ENCODE data around the gene C2orf68. TPM values are rescaled to one million over a fixed set of nuclear protein-coding genes. Genes with fewer than 3 reads are reported as not detected.
"Not testable (repeated sequence)": the region's sequence is repeated elsewhere in the genome, so short reads cannot be mapped to it uniquely, and the experiment has no call there.

The C2orf68 gene
- polyA plus RNA-seq, 4 donors = 55.2 to 83.3 (median 69.6) TPM

DNA sequence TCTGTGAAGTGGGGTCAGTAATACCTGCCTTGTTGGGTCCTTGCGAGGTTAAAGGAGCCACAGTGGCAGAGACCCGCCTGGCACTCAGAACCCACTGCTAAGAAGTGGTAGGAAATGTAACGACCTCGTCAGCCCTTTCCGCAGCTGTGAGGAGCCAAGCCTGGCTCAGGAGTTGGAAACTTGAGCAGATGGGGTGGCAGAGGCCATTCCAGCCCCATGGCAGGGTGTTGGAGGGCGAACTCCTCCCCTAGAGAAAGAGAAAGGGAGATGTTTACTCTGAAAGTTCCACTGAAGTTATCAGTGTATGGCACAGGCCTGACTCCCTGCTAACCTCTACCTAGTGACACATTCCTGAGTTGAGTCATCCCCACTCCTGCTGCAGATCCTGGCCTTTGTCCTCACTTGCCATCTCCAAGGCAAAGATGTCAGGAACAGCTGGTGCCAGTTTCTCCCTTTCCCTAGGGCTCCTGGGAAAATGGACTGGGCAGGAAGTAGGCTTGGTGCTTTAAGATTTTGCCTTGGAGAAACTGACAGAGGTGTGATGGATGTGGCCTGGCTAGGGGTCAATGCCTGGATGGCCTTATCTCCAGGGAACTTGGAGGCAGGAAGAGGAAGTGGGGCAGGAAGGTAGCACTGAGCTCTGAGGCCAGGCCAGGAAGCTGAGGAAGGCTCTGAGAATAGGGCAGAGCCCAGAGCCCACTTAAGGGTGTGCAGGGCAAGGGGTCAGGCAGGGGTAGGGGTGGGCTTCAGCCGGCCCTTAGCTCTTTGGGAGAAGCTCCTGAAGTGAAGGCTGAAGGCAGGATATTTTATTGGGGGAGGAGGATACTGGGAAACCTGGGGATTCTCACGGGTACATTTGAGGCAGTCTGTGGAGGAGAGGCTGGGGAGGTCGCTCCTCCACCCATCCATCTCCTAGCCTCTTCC lies 26.7 kb downstream of the C2orf68 start:
- DNase-seq (ENCODE audit: low read depth in 4 of 4, low spot score in 2 of 4) = no peak

DNA sequence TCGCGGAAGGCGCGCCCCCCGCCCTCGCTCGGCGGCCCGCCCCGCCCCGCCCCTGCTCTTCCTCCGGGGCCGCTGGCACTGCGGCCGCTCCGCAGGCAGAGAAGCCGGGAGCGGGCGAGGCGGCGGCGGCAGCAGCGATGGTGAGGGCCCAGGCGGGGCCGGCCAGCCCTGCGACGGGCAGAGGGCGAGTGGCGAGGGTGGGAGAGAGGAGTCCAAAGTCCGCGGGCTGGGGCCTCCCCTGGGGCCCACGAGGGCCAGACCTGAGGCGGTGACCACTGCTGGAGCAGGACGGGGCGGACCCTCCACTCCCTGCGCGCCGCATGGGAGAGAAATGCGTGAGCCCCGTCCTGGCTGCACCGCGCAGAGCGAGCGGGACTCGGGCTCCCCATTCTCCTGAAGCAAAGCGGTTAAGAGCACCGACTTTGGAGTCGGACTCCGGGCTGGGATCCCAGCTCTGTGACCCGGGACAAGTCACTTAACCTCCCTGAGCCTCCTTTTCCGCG lies 27.5 kb downstream of the C2orf68 start, which contains the start of gene VAMP5:
Gene VAMP5 (plus strand): TSS at position 78 of the 503 bp plus-strand sequence. CDS start 60 bp downstream, at position 138.
- DNase-seq (ENCODE audit: low read depth in 4 of 4, low spot score in 2 of 4) = no peak

DNA sequence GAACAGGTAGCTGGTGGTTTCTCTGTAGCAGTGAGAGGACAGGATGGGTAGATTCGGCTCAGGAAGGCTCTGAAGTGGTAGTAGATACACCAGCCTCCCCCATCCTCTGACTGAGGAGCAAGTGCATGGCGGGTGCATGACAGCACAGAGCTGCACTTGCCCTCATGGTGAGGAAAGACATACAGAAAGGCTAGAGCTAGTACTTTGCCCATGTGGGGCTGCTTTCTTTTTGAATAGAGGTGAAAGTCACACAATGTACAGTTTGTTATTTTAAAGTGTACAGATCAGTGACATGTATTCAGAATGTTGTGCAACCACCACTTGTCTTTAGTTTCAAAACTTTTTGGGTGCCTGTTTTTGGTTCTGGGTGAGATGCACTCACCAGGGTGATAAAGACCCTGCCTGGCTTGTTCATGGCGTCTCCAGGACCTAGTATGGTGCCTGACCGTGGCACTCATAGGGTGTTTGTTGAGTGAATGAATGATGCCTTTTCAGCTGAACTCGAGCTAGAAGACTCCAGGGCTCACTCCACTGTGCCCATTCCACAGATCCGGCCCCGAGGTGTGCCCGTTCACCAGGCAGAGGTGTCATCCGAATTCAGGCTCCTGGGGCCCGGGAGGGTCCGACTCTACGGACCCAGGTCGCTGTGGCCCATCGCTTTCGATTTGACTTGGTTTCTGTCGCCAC lies 28.1 kb downstream of the C2orf68 start:
- no peak for DNase-seq (ENCODE audit: low read depth in 4 of 4, low spot score in 2 of 4)

DNA sequence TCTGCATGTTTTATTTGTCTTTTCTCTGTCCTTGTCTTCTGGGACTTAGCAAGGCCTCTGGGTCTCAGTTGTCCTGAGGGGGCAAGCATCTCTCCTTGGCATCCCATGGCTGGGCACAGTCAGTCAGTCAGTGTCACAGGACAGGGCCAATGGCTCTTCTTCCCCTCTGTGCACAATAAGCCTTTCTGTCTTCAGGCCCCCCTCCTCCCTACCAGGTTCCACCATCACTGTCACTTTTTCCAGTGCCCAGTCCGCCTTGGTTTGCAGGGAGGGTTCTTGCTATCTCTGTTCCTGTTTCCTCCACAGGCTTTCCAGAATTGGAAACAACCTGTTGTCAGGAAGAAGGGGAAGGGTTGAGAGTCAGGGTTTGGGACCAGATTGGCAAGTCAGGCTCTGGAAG lies 29.4 kb downstream of the C2orf68 start:
- DNase-seq (ENCODE audit: low read depth in 4 of 4, low spot score in 2 of 4) = no peak

DNA sequence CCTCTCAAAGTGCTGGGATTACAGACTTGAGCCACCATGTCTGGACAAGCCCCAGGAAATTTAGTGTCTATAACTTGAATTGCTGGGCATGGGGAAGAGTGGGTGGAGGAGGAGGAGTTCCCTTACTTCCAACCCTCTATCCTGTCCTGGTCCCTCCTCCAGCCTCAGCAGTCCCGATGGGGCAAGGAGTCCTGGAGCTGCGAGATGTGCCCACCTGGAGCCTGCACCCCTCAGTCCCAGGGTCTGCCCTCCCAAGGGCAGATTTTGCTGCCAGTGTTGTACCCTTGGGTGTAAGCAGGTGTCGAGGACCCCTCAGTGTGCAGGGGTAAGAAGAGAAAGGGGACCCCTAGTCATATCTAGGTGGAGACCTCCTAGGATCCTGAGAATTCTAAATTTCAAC lies 31.7 kb downstream of the C2orf68 start:
- DNase-seq (ENCODE audit: low read depth in 4 of 4, low spot score in 2 of 4) = no peak

DNA sequence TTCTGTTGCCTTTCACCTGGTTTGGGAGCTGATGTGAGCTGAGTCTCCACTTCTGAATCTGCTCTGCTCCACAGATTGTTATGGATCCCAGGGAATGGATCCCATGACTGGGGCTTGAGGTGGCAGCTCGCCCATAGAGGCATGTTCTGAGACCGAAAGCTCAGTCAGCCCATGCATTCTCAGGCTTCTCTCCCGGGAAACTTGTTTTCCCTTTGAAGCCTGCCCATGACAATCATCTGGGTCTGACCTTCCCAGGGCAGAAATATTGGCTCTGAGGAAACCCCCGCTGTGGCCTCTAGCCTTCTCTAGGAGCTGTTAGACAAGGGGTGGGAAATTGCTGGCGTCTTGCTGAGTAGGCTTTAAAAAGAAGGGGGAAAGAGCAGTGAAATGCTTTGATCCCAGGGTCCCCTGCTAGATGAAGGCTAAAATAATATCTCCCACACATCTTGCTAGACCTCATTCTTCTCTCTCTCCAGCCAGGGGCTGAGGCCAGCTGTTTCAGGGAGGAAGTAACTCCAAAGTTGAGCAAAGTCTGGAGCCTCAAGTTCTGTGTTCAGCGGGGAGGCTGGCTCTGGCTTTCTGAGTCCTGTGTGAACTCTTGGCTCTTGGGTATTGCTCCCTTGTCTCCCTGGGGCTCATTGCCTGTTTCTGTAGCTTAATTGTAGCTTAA lies 32.5 kb downstream of the C2orf68 start:
- no peak for DNase-seq (ENCODE audit: low read depth in 4 of 4, low spot score in 2 of 4)

DNA sequence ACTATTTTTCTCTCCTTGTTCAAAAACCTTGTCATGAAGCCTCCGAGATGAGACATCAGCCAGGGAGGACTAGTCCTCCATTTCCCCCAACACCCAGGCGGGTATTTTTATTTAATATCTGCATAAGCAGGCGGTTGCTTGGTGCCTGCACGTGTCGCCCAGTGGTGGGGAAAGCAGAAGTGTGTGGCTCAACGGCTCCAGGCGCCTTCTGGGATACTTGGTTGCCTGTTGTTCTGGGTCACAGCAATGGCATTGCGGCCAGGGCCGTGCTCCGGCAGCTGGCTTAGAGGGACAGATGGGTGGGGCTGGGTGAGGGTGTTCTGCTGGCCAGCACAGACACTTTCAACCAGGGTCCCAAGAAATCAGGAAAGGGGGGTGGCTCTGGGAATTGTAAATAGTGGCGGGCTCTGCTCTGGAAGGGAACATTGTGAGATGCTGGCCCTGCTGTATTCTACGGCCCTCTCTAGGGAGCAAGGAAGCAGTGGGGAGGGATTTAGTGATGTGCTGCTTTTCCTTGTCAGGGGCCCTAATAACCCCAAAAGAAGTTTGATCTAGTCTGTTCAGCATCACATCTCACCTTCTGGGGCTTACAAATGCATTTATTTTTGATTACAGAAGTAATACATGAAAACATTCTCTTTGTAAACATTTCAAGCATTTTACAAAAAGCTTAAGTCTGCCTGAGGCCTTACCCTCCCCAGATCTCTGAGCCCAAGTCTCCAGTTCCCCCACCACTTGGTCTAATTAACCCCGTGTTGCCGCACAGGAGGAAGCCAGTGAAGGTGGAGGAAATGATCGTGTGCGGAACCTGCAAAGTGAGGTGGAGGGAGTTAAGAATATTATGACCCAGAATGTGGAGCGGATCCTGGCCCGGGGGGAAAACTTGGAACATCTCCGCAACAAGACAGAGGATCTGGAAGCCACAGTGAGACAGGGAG lies 33.4 kb downstream of the C2orf68 start:
- no peak for DNase-seq (ENCODE audit: low read depth in 4 of 4, low spot score in 2 of 4)

DNA sequence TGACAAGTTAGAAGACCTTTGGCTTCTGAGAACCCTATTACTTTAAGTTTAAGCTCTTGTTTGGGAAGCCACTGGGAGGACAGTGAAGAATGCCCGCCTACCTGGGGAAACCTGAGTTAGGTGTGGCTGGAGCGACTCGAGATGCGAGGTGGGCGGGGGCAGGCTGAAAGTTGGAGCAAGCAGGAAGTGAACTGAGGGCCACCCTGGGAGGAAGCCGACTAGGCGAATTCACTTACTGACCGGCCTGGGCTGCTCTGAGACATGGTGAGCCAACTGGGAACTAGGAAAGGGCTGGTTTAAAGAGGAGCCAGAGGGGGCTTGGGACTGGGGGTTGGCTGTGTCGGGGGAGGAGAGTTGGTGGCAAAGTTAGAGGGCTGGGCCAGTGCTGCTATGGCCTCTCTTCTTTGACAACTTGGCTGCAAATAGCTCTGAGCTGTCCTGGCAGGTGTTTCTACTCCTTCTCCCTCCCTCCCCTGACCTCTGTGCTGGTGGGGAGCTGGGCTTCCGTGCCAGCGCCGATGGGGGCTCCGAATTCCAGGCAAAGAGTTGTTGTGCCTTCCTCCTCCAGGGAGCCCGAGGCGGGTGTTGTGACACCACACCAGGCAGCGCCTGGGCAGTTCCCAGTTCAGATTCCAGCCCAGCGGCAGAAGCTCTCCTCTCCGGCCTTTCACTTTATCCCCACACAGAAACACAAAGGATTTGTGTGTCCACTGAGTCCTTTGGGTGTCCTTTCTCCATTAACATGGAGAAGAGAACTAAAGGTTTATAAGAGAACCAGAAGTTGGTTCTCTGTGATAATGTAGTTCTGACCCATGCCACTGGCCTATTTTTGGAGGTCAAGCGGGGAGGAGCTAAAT lies 34.3 kb downstream of the C2orf68 start, which contains the start of gene VAMP8:
Gene VAMP8 (plus strand): TSS at position 201 of the 857 bp plus-strand sequence. CDS start 61 bp downstream, at position 262.
- no peak for DNase-seq (ENCODE audit: low read depth in 4 of 4, low spot score in 2 of 4)

DNA sequence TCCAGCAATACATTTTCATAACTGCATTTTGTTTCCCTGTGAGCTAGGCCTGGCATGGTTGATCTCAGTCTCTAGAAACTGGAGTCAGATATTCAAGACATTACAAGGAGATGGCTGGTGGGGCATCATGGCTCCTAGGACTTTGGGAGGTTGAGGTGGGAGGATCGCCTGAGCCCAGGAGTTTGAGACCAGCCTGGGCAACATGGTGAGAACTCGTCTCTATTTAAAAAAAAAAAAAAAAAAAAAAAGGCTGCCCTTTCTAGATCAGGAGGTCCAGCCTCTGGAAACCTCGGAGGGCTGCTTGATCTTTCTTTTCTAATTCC lies 34.8 kb downstream of the C2orf68 start:
- no peak for DNase-seq (ENCODE audit: low read depth in 4 of 4, low spot score in 2 of 4)

DNA sequence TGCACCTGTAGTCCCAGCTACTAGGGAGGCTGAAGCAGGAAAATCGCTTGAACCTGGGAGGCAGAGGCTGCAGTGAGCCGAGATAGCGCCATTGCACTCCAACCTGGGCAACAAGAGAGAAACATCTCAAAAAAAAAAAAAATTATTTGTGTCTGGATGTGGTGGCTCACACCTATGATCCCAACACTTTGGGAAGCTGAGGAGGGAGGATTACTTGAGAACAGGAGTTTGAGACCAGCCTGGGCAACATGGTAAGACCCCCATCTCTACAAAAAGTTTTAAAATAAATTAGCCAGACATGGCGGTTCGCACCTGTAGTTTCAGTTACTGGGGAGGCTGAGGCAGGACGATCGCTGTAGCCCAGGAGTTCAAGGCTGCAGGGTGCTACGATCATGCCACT lies 36.1 kb downstream of the C2orf68 start:
- no peak for DNase-seq (ENCODE audit: low read depth in 4 of 4, low spot score in 2 of 4)

DNA sequence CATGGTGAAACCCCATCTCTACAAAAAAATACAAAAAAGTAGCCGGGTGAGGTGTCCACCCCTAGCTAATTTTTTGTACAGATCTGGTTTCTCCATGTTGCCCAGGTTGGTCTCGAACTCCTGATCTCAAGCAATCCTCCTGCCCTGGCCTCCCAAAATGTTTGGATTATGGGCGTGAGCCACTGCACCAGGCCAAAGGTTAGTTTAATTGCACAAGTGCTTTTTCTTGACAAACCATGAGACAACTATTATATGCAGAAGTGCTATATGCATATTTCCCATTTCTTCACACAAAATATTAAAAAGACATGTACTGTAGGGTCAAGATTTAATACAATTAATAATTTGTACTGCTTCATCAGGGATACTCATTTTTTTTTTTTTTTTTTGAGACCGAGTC lies 45.6 kb downstream of the C2orf68 start:
- no peak for DNase-seq (ENCODE audit: low read depth in 4 of 4, low spot score in 2 of 4)

DNA sequence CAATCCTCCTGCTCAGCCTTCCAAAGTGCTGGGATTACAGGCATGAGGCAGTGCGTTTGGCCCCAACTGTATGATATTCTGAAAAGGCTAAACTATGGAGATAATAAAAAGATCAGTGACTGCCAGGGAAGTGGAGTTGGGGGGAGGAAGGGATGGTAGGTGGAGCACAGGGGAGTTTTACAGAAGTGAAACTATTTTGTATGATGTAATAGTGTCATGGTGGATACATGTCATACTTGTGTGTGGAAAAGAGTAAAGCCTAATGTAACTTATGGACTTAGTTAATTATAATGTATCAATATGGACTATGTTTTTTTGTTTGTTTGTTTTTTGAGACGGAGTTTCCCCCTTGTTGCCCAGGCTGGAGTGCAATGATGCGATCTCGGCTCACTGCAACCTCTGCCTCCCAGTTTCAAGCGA lies 47.7 kb downstream of the C2orf68 start:
- no peak for DNase-seq (ENCODE audit: low read depth in 4 of 4, low spot score in 2 of 4)

DNA sequence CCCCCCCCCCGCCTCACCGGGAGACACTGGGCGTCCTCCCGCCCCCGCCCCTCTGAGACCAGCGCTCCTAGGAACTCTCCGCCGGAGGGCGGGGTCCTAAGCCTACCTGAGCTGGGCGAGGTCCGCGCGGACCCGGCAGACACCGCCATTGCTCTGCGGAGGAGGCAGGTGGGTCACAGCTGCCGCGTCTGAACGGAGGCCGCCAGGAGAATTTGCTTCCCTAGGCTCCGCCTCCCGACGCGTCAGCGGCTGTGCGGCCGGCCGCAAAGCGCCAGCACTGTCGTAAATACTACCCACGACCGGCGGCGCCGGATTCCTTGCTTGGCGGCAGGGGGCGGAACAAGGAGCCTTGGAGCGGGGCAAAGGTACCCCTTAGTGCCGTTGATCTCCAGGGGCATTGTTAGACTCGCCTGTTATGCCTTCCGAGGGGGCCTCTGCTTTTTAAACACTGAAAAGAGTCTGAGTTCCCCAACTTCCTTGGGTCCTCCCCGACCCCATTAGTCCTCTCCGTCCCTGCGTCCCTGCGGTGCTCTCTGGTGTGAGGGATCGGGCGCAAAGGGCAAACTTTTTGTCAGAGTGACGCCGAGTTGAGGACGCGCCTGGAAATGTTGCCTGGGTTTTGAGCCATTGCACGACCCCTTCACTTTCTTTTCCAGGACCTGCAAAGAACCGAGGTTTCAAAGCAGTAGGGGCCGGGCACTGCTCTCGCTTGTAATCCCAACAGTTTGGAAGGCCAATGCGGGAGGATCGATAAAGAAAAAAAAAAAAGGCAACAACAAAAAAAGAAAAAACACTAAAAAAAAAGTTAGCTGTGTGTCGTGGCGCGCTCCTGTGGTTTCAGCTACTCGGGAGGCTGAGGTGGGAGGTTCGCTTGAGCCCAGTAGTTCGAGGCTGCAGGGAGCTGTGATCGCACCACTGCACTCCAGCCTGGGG lies 50.3 kb downstream of the C2orf68 start, which contains the start of gene GGCX:
Gene GGCX (minus strand): TSS at position 214 of the 933 bp plus-strand sequence. CDS start 65 bp downstream, at position 149.
- peak in 3 of 4 donors; percentile 87 to 95 (median 91) for DNase-seq (ENCODE audit: low read depth in 4 of 4, low spot score in 2 of 4)

DNA sequence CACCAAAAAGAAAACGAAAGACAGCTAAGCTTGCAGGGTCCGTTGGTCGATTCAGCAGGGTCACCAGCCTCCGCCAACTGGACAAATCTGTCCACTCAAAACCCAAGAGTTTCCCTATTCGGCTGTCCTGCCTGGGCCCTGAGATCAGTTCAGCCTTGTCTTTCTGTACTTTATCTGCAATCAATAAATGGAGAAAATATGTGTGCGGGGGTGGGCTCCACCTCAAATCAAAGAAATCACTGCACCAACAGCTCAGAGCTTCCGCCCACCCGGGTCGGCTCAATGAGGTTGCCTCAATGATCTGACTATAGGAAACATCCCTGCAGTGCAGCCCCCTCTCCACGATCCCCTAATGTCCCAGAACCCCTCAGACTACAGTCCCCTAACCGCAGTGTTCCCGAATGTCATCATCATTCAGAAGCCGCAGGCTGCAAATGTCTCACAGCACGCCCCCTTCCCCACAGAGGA lies 51.0 kb downstream of the C2orf68 start:
- DNase-seq (ENCODE audit: low read depth in 4 of 4, low spot score in 2 of 4) = no peak

DNA sequence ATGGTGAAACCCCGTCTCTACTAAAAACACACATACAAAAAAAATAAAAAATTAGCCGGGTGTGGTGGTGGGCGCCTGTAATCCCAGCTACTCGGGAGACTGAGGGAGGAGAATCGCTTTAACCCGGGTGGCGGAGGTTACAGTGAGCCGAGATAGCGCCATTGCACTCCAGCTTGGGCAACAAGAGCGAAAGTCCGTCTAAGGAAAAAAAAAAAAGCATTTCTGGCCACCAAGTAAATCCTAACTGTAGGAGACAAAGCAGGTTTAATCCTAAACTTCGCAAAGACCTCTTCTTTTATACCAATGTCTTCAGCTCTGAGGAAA lies 51.5 kb downstream of the C2orf68 start:
- DNase-seq (ENCODE audit: low read depth in 4 of 4, low spot score in 2 of 4) = not testable (repeated sequence)

DNA sequence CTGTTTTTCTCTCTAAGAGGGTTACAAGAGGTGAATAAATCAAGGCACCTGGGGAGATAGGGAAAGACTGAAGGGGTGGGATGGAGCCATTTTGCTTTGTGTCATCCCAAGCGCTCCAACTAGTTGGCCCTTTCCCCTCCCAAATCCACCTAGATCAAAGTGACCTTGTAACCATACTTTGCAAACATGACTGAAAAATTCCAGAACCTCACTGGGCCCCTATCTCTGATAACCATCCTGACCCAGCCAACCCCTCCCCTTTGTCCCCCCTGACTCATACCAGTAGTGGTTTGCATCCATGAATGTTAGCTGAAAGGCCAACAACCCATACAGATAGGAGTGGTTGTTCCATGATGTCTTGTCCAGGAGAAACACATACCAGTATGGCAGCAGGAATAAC lies 53.7 kb downstream of the C2orf68 start:
- DNase-seq (ENCODE audit: low read depth in 4 of 4, low spot score in 2 of 4) = no peak

DNA sequence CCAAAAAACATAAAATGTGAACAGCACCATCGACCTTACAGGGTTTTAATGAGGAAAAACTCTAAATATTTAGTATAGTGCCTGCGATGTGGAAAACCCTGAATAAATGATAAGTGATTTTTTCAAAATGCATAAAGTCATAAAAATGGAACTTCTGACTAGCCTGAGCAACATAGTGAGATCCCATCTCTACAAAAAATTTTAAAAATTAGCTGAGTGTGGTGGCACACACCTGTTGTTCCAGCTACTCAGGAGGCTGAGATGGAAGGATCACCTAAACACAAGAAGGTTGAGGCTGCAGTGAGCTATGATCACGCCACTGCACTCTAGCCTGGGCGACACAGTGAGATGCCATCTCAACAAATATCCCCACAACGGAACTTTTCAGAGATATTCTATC lies 54.7 kb downstream of the C2orf68 start:
- no peak for DNase-seq (ENCODE audit: low read depth in 4 of 4, low spot score in 2 of 4)
